GM18858 (cell line): ENCODE results near the gene ZNF804A.
A peak's percentile ranks its signal among the peaks of the same experiment; 100 is the strongest.

ENCODE experiments used
- ATAC-seq: cut with Tn5 transposase; IDR thresholded peaks from one replicate; pipeline ENCODE4 v1.9.1; 2021; ENCODE audit not compliant: unreplicated experiment

ZNF804A gene

DNA sequence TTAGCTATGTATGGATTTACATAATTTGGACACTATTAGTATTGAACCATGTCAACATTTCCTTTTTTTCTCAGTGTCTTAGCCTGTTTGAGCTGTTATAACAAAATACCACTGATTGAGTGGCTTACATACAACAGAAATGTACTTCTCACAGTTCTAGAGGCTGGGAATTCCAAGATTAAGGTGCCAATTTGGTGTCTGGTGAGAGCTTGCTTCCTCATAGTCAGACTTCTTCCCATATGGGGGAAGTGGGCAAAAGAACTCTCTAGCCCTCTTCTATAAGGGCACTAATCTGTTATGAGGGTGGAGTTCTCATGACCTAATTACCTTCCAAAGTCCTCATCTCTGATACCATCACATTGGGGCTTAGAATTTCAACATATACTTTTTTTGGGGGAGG is 12.6 kb downstream of the ZNF804A start:
- ATAC-seq: no peak

DNA sequence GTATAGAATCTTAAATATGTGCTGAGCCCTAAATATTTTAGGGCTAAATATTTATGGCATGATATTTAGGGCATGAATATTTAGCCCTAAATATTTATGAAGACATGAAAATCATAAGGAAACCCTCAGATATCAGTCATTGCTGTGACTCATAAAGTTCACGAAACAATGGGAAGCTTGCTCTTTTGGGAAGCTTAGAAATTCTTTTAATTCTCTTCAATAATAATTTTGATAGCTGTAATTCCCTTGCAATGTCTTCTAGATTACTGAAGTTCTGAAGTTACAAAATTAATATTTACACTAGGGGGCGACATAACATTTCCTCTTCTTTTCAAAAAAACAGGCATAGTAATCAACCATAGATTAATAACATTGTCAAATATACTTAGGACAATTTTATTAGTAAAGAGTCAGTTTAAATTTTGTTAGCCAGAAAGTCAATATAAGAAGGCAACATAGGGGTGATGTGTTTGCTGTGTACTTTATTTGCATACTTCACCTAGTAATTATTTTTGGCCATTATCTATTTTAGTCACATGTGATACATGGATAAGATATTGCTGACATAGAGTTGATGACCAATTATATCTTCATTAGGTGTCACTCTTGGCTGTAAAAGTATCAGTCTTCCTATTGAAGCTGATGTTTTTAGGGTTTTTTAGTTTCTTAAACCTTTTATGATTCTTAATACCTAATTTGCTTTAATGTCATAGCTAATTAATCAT is 13.2 kb downstream of the ZNF804A start:
- ATAC-seq: no peak

DNA sequence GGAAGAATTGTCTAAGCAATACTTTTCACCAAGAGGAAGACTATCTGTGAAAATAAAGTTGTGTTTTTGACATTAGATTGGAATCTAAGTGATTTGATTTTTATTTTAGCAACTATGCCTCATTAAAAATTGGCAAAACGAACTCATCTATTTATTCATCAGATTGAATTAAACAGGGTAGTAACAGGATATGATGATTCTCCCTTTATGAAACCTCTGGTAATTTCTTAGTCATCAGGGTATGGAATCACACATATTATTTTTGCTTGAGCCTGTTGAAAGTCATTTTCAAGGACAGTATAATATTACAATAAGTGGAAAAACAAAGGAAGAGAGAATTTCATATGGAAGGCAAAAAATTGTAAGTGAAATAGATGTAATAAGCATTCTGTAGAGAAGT is 22.0 kb downstream of the ZNF804A start:
- ATAC-seq: no peak

DNA sequence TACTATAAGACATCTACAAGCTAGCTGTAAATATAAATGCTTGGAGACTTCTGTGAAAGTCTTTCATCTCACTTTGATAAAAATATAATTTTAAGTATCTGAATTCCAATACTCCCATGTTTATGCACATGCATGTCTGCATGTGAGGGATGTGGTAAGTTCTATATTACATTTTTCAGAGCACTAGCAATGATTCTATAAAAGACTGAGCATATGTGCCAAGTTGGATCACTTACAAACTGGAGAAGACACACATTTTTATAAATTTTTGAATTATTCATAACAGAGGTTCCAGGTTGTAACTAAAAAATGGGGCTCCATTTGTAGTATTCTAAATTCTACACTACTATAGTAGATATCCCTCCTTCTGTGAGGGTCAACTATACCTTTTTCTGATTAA is 26.0 kb downstream of the ZNF804A start:
- no peak for ATAC-seq

DNA sequence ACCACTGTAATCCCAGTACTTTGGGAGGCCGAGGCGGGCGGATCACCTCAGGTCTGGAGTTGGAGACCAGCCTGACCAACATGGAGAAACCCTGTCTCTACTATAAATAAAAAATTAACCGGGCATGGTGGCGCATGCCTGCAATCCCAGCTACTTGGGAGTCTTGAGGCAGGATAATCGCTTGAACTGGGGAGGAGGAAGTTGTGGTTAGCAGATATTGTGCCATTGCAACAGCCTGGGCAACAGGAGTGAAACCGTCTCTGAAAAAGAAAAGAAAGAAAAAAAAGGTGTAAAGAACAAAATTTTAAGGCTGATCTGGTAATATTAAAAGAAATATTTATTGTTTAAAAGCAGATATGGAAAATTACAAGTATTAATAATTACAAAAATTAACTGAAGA is 29.7 kb downstream of the ZNF804A start:
- no peak for ATAC-seq

DNA sequence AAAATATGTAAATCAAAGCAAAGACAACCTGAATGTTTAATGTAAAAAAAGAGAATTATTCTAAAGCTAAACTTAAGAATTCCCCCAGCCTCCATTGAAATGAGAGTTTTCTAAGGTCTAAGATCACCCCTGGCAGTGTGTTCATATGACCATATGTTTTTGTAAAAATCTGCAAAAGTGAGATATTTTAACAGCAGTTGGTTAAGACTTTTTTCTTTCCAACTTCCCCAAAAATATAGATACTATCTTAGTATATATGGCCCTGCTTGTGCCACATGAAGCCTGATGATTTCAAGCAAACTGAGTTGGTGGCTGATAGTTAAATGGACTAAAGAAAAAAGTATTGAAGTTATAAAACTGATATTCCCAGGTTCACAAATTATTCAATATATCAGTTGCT is 35.4 kb downstream of the ZNF804A start:
- no peak for ATAC-seq

DNA sequence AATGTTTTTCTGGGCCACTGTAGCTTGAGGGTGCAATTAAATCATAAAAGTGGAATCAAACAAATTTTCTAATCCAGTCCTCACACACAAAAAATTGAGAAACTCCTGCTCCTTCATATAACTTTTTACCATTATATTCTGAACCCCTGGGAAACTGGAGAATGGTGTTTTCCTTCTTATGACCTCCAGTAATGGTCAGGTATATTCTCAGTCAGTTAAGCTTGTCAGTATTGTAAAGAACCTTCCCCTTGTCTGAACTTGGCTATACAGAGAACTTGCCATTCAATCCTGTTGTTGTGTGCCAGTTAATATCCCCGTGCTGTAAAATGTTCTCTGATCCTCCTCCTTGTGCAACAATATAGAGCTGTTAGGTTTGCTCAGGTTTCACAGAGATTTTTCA is 39.5 kb downstream of the ZNF804A start:
- ATAC-seq: no peak

DNA sequence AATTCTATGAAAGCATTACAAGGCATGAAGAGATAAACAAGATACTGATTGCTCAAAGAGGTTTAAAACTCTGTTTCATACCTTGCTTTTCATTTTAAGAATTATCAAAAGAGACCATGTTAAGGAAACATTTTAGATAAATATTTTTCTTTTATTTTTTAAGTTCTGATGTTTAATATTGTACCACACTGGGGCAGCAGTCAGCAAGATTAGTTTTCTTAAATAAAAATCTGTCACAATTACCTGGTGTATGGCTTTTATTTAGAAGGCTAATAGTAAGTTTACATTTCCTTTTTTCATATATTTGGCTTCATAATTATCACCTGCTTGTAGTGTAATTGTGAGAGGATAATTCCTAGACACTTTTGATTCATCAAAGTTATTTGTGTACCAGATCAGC is 46.4 kb downstream of the ZNF804A start:
- no peak for ATAC-seq

DNA sequence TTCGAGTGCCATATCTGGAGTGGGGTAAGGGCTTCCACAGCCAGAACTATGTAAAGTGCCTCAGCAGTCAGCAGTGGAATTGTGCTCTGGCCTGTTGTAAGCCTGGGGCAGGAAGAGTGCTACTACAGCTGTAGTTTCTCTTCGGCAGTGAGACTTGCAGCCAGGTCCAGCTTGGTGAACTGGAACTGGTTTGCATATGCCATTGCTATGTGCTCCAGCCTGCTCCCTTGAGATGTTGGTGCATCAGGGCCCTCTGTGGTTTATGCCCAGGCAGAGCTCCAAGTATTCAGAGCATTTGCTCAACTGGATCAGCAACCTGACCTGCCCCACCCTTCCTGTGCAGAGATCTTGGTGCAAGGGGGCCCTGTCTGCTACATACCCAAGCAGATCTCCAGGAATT is 47.8 kb downstream of the ZNF804A start:
- peak; percentile 88 for ATAC-seq

DNA sequence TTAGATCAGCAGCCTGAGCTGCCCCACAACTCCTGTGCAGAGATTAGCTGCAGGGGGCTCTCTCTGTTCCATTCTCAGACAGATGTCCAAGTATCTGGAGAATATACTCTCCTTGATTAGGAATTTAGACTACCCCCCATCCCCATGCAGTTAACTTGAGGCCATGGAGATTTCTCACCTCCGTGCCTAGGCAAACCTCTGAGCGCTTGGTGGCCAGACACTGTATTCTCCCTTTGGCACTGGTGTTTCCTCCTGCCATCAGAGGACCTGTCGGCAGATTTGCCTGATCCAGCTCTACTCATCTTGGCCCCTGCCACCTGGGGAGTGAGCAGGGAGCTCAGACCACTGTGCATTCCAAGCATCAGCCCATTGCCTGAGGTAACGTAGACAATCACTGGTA is 48.3 kb downstream of the ZNF804A start:
- no peak for ATAC-seq

DNA sequence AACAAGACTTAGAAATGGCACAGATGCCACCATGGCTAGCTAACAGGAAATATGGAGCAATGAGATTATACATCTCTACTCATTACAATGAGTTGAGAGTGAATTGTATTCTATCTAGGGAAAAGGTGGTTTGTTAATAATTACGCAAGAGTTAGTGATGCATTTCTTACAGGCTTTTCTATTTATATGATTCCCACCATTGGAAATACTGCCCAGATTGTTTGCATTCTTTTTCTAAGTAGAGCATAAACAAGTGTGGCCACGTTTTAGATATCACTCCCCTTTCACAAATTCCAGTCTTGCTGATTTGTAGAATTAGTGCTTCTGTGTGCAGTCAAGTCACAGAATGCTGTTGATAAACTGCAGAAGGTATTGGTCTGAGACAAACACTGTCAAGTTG is 56.6 kb downstream of the ZNF804A start:
- no peak for ATAC-seq

DNA sequence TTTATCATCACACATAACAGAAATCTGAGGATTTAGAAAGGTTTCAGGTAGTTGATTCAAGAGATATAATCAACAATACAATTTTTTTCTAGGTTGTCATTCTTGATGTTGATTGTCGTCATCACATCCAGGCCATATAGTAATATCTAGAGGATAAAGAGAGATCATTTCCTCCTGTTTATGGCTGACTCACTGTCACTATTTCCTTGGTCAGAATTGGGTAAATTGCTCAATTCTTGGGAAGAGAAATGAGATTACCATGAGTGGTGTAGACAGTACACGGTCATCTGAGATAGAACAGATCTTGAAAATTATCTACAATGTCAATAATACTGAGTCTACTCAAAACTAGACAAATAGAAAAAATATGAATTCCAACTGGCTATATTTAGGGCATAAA is 78.8 kb downstream of the ZNF804A start:
- ATAC-seq: no peak

DNA sequence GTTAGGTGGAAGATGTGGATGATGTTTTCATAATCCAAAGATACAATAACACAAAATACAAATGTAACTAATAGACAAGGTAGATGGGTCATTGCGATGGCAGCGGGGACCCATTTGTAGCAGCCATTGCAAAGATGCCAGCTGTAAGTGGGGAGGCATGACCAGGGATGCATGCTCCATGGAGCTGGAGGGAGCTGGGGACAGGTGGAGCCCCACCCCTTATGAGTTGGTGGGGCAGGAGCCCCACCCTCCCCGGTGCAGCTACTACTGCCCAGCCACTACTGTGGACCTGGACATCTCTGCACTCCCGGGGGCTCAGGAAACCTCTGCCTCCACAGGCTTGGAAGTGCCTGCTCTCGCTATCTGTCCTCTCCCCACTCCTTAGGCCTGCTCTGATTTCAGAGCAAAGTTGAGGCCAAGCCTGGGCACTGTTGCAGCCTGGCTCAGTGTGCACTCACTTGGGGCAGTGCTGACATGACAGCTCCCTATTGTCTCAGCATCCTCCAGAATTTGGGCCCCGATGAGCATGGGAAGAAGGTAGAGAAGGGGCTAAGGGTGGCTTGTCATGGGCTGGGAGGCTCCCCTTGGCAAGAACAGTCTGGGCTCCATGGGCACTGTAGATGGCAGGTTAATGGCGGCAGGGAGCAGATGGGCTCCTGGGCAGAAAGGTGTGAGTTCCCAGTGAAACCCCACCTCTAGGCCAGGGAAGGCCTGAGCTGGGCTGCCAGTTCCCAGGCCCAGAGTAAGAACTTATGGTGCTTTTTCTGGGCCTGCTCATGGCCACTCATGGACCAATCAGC is 81.1 kb downstream of the ZNF804A start:
- ATAC-seq: no peak

DNA sequence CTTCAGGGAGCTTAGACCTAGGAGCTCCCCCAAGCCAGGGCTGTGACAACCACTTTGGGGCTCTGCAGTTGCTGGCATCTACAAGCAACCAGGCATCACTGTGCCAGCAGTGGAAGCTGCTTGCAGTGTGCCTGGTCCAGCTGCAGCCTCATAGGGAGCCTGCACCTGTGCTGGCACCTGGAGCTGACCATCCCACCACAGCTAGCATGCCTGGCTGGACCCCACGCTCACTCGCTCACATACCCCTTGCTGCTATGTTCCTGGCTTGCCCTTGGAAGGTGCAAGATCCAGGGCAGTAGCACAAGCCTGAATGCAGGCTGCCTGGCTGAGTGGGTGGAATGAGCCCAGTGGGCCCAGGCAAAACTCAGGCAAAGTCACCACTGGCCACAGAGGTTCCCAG is 82.5 kb downstream of the ZNF804A start:
- no peak for ATAC-seq

DNA sequence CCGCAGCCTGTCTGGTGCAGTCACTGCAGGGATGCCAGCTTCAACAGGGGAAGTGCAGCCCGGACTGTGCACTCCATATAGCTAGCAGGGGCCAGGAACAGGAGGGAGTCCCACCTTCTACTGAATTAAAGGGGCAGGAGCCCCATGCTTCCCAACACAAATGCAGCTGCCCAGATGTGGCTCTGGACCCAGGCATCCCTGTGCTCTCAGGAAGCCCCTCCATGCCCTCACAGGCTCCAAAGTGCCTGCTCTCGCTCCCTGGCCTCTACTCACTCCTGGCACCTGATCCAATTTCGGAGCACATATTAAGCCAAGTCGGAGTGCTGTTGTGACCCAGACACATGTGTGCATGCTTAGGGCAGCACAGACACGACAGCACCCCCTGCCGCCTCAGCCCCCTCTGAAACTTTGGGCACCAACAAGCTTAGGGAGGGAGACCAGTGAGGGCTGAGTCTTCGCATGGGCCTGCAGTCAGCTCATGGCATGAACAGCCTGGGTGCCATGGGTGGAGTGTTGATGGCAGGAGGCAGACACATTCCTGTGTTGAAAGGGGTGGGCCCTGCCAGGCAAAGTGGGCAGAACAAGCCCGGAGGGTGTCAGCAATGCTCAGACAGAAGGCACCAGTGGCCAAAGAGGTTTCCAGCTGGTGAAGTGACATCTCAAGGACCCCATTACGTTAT is 83.5 kb downstream of the ZNF804A start:
- no peak for ATAC-seq

DNA sequence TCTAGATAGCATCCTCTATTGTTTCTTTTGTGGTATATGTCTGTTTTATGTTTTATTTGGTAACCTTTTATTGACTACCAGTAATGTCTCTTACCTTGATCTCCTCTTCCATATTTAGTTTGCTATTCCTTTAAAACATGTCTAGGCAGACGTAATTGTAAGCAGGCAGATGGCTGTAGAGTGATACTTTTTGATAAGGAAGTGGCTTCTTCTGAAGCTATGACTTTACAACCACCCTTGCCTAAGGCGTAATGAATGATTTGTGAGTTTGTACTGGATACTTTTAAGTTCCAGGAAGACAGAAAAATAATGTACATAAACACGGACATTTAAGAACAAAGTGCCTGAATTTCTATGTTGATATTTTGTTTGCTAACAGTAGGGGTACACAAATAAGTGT is 85.6 kb downstream of the ZNF804A start:
- no peak for ATAC-seq

DNA sequence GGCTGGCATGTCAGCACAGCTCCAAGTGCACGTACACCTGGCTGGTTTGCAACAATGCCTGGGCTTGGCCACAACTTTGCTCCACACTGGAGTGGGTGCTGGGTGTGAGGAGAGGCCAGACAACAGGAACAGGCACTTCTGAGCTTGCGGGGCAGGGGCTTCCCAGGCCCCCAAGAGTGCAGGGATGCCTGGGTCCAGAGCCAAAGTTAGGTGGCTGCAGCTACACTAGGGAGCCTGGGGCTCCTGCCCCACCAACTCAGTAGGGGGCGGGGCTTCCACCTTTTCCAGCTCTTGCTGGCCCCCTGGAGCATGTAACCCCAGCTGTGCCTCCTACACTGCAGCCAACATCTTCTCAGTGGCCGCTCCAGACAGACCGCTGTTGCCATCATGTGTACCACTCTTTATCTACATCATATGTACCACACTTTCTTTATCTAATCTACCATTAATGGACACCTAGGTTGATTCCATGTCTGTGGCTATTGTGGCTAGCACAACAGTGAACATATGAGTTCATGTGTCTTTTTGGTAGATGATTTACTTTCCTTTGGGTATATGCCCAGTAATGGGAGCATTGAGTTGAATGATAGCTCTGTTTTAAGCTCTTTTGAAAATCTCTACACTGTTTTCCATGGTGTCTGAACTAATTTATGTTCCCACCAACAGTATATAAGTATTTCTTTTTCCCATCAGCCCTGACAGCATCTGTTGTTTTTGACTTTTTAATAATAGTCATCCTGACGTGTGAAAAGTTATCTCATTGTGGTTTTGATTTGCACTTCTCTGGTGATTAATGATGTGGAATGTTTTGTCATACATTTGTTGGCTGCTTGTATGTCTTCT is 87.9 kb downstream of the ZNF804A start:
- no peak for ATAC-seq

DNA sequence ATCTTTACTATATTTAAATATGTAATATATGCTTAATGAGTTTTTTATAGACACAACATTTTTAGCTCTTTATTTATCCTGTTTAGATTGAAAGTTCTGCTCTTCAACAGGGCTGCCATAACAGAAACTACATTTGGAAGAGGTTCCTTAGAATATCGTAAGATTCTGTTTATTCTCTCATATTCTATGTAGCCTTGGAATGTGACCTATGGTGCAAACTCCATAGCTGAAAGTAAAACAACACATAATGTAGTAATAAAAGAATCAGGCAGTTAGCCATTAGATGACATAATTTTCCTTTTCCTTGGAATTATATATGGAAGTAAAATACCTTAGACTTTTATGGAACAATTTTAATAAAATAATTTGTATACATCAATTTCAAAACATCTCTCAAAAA is 91.3 kb downstream of the ZNF804A start:
- ATAC-seq: no peak

DNA sequence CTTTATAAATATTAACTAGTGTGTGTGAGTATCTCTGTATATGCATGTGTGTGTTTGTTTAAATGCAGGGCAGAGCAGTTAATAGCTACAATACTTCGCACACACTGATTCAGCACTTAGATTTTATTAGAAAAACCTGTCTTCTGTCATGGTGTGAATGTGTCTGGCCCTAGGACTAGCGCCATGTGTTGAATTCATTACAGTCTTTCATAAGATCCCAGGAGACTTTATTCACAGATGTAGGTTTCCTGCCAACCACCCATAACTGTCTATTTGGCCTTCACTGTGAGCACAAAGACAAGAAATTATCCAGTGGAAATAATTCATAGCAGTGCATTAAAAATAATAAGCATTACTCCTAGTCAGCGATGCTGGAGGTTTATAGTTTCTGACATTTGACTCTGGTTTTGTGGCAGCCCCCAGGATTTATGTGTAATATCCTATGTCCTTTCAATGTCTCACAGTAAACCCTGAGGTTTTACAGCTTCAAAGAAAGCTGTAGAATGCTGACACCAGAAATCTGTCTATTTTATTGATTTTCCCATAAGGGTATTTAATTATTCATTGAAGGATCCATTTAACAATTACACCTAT is 93.9 kb downstream of the ZNF804A start:
- no peak for ATAC-seq

DNA sequence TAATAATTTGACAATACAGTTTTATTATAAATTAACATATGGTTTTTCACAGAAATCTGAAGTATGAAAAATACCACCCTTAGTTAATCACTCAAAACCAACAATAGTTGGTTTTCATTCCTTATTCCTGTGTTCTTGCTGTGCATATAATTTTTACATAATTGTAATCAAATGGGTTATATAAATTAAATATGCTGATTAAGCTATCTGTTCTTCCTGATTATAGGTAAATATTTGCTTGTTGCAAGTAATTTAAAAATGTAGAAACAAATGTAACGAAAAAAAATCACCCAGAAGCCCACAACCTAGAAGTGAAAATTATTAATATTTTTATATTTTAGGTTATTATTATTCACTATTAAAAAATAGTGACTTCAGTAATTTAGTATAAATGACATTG is 98.3 kb downstream of the ZNF804A start:
- ATAC-seq: no peak

DNA sequence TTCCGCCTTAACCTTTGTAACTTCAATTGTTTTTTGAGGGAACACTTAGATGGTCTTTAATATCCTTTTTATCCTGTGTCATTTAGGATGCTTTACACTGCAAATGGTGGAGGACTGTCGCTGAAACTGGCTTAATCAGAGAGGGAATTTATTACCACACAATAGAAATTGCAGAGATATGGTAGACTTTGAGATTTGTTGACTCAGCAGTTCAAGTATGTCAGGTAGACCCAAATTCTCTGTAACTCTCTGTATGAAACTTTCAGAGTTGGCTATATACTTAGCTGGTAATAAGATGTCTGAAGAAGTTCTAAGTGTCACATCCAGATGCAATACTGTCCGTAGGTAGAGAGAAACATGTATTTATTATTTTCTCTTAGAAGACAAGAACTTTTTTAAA is 100.1 kb downstream of the ZNF804A start:
- no peak for ATAC-seq
